ENCODE measurements around the gene PREX1. TPM values are rescaled to one million over a fixed set of nuclear protein-coding genes. Genes with fewer than 3 reads are reported as not detected.
"Not testable (repeated sequence)": the region's sequence is repeated elsewhere in the genome, so short reads cannot be mapped to it uniquely, and the experiment has no call there.

PREX1 gene
- total and polyA plus RNA-seq, 2 experiments from 2014 or later: 2.4 to 10.3 TPM

DNA sequence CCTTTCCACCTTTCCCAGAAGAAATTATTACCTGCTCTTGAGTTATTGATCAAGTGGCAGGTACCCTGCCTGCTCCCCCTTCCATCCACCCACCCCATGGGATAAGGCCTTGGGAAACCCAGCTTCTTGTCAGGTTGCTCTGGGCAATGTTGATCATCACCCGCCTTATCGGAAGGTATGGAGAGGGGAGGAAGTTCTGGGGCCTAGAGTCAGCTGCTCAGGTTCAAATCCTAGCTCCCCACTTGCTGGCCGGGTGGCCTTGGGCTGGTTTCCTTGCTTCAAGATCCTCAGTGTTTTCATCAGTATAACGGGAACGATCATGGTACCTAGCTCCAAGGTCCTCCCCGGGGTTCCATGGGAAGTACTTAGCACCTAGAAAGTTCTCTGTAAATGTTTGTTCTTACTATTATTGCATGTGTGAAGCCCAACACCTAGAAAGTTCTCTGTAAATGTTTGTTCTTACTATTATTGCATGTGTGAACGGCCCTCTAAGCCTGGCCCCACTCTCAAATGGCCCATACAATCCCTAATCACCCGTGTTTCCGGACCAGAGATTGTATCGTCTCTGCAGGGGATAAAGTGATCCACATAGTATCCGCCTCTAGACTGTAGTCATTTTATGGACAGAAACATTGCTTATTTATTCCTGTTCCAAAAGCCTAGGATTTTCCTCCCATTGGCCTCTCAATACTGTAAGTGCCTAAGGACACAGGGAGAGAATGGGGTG lies 1.1 kb upstream of the PREX1 start (continued):
- TF ChIP-seq, protein P1, sequence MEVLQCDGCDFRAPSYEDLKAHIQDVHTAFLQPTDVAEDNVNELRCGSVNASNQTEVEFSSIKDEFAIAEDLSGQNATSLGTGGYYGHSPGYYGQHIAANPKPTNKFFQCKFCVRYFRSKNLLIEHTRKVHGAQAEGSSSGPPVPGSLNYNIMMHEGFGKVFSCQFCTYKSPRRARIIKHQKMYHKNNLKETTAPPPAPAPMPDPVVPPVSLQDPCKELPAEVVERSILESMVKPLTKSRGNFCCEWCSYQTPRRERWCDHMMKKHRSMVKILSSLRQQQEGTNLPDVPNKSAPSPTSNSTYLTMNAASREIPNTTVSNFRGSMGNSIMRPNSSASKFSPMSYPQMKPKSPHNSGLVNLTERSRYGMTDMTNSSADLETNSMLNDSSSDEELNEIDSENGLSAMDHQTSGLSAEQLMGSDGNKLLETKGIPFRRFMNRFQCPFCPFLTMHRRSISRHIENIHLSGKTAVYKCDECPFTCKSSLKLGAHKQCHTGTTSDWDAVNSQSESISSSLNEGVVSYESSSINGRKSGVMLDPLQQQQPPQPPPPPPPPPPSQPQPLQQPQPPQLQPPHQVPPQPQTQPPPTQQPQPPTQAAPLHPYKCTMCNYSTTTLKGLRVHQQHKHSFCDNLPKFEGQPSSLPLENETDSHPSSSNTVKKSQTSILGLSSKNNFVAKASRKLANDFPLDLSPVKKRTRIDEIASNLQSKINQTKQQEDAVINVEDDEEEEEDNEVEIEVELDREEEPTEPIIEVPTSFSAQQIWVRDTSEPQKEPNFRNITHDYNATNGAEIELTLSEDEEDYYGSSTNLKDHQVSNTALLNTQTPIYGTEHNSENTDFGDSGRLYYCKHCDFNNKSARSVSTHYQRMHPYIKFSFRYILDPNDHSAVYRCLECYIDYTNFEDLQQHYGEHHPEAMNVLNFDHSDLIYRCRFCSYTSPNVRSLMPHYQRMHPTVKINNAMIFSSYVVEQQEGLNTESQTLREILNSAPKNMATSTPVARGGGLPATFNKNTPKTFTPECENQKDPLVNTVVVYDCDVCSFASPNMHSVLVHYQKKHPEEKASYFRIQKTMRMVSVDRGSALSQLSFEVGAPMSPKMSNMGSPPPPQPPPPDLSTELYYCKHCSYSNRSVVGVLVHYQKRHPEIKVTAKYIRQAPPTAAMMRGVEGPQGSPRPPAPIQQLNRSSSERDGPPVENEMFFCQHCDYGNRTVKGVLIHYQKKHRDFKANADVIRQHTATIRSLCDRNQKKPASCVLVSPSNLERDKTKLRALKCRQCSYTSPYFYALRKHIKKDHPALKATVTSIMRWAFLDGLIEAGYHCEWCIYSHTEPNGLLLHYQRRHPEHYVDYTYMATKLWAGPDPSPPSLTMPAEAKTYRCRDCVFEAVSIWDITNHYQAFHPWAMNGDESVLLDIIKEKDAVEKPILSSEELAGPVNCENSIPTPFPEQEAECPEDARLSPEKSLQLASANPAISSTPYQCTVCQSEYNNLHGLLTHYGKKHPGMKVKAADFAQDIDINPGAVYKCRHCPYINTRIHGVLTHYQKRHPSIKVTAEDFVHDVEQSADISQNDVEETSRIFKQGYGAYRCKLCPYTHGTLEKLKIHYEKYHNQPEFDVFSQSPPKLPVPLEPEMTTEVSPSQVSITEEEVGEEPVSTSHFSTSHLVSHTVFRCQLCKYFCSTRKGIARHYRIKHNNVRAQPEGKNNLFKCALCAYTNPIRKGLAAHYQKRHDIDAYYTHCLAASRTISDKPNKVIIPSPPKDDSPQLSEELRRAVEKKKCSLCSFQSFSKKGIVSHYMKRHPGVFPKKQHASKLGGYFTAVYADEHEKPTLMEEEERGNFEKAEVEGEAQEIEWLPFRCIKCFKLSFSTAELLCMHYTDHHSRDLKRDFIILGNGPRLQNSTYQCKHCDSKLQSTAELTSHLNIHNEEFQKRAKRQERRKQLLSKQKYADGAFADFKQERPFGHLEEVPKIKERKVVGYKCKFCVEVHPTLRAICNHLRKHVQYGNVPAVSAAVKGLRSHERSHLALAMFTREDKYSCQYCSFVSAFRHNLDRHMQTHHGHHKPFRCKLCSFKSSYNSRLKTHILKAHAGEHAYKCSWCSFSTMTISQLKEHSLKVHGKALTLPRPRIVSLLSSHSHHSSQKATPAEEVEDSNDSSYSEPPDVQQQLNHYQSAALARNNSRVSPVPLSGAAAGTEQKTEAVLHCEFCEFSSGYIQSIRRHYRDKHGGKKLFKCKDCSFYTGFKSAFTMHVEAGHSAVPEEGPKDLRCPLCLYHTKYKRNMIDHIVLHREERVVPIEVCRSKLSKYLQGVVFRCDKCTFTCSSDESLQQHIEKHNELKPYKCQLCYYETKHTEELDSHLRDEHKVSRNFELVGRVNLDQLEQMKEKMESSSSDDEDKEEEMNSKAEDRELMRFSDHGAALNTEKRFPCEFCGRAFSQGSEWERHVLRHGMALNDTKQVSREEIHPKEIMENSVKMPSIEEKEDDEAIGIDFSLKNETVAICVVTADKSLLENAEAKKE (CRISPR knock-in tag; IDR thresholded peaks at IDR 0.05): no peak
- TF ChIP-seq POLR2AphosphoS5 (IDR thresholded peaks at IDR 0.05; ENCODE audit: low read depth): no peak
- TF ChIP-seq, protein P2, sequence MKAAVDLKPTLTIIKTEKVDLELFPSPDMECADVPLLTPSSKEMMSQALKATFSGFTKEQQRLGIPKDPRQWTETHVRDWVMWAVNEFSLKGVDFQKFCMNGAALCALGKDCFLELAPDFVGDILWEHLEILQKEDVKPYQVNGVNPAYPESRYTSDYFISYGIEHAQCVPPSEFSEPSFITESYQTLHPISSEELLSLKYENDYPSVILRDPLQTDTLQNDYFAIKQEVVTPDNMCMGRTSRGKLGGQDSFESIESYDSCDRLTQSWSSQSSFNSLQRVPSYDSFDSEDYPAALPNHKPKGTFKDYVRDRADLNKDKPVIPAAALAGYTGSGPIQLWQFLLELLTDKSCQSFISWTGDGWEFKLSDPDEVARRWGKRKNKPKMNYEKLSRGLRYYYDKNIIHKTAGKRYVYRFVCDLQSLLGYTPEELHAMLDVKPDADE (IDR thresholded peaks at IDR 0.05): no peak
- no peak for TF ChIP-seq EZH2 (IDR thresholded peaks at IDR 0.05; ENCODE audit: low read depth, unreplicated experiment)
- no peak for TF ChIP-seq ZNF114 (CRISPR knock-in tag; IDR thresholded peaks at IDR 0.05)

DNA sequence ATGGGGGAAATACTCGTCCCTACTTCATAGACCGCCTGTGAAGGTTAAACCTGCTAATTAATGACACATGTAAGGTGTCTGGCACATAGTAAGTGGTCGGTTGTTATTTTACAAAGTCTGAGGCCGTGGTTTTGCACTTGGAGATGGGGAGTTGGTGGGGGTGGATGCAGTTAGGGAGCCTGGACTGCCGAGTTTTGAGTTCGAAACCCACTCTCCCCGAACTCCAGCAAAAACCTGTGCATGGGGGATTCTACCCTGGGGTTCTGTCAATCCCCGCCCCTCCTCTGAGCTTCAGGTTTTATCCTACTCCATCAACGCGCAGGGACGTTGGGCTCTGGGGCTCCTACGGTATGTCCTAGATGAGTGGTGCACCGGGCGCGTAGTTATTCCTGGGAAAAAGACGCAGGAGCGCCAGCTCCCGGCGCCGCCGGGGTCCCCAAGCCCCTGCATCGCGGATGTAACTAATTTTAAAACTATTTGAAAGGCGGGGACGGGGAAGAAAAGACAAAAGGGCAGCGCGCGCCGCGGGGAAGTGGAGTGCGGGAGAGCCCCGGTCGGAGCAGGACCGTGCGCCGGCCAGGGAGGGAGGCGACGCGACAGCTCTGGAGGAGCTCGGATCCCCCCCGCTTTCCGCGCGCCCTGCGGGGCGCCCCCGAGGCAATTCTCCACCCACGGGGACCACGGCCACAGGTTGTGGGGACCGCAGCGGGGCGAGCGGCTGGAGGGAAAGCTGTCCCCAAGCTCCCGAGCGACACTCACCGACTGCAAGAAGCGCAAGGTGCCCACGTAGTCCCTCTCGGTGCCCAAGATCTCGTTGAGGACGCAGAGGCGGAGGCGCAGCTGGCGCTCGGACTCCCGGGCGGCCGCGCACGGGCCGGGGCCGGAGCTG lies 672 bp downstream of the PREX1 start:
- Histone ChIP-seq H3K4me3 (peak overlapping the region; percentile 80), H2AFZ (peak overlapping the region; percentile 84; the same call in 1 of the 2 replicates), H3K9me2 (ENCODE audit: insufficient read depth) (no peaks in the 10 kb centered on the region), H3F3A (replicated peaks; ENCODE audit: low read depth) (peaks cover 8% of the 10 kb centered on the region), H4K20me1 (replicated peaks; ENCODE audit: insufficient read depth) (peaks cover 12% of the 10 kb centered on the region), H3K4me1 (ENCODE audit: insufficient read depth) (peaks cover 24% of the 10 kb centered on the region), H3K79me2 (replicated peaks; ENCODE audit: insufficient read depth) (no peaks in the 10 kb centered on the region), H3K27ac (ENCODE audit: low read depth) (no peak overlapping the region), H3K27me3 (ENCODE audit: insufficient read depth) (peaks cover 61% of the 10 kb centered on the region), H3K36me3 (ENCODE audit: insufficient read depth) (no peaks in the 10 kb centered on the region), H3K4me2 (peak overlapping the region; percentile 95)
- DNase-seq (ENCODE audit: low spot score): peak; percentile 71
- peaks cover 21% of the 10 kb centered on the region for H3K4me1 Mint-ChIP-seq
- peaks cover 47% of the 10 kb centered on the region for H3K27me3 Mint-ChIP-seq (ENCODE audit: insufficient read depth, low read depth, poor library complexity)
- H3K4me3 Mint-ChIP-seq: peak overlapping the region; percentile 88
- H3K9me3 Mint-ChIP-seq: no peaks in the 10 kb centered on the region
- TF ChIP-seq, protein P3, sequence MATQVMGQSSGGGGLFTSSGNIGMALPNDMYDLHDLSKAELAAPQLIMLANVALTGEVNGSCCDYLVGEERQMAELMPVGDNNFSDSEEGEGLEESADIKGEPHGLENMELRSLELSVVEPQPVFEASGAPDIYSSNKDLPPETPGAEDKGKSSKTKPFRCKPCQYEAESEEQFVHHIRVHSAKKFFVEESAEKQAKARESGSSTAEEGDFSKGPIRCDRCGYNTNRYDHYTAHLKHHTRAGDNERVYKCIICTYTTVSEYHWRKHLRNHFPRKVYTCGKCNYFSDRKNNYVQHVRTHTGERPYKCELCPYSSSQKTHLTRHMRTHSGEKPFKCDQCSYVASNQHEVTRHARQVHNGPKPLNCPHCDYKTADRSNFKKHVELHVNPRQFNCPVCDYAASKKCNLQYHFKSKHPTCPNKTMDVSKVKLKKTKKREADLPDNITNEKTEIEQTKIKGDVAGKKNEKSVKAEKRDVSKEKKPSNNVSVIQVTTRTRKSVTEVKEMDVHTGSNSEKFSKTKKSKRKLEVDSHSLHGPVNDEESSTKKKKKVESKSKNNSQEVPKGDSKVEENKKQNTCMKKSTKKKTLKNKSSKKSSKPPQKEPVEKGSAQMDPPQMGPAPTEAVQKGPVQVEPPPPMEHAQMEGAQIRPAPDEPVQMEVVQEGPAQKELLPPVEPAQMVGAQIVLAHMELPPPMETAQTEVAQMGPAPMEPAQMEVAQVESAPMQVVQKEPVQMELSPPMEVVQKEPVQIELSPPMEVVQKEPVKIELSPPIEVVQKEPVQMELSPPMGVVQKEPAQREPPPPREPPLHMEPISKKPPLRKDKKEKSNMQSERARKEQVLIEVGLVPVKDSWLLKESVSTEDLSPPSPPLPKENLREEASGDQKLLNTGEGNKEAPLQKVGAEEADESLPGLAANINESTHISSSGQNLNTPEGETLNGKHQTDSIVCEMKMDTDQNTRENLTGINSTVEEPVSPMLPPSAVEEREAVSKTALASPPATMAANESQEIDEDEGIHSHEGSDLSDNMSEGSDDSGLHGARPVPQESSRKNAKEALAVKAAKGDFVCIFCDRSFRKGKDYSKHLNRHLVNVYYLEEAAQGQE (IDR thresholded peaks at IDR 0.05; ENCODE audit: unreplicated experiment): no peak
- TF ChIP-seq EZH2 (IDR thresholded peaks at IDR 0.05; ENCODE audit: low read depth, unreplicated experiment): peak; percentile 59
- H3K27ac Mint-ChIP-seq: no peak overlapping the region
- ATAC-seq: peak; percentile 34
- no peaks in the 10 kb centered on the region; the same call in 2 of the 3 replicates for H3K36me3 Mint-ChIP-seq (ENCODE audit: low read depth)

DNA sequence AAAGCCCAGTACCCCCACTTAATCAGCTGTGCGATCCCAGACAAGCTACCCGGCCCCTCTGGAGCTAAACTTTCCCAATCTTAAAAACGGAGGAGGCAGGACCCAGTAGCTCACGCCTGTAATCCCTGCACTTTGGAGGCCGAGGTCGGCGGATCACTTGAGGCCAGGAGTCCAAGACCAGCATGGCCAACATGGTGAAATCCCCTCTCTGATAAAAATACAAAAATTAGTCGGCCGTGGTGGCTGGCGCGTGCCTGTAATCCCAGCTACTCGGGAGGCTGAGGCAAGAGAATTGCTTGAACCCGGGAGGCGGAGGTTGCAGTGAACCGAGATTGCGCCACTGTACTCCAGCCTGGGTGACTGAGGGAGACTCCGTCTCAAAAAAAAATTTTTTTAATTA lies 1.3 kb downstream of the PREX1 start:
- peak overlapping the region; percentile 95 for H3K4me2 ChIP-seq
- H3K36me3 ChIP-seq (ENCODE audit: insufficient read depth): not testable (repeated sequence)
- H3K27me3 Mint-ChIP-seq (ENCODE audit: insufficient read depth, low read depth, poor library complexity): peaks cover 43% of the 10 kb centered on the region

More for the DNA sequence above, 1.3 kb downstream of the PREX1 start:
- not testable (repeated sequence) for H3K27ac Mint-ChIP-seq; H2AFZ ChIP-seq; H3K9me3 Mint-ChIP-seq; H3K79me2 ChIP-seq (replicated peaks; ENCODE audit: insufficient read depth); H3K9me2 ChIP-seq (ENCODE audit: insufficient read depth); H3F3A ChIP-seq (replicated peaks; ENCODE audit: low read depth); DNase-seq (ENCODE audit: low spot score); H3K36me3 Mint-ChIP-seq (ENCODE audit: low read depth); H3K27ac ChIP-seq (ENCODE audit: low read depth)
- peaks cover 21% of the 10 kb centered on the region for H3K4me1 Mint-ChIP-seq
- Histone ChIP-seq H4K20me1 (replicated peaks; ENCODE audit: insufficient read depth) (peaks cover 14% of the 10 kb centered on the region), H3K4me3 (peak overlapping the region; percentile 80), H3K27me3 (ENCODE audit: insufficient read depth) (peaks cover 61% of the 10 kb centered on the region), H3K4me1 (ENCODE audit: insufficient read depth) (peaks cover 24% of the 10 kb centered on the region)
- peak overlapping the region; percentile 88 for H3K4me3 Mint-ChIP-seq
- ATAC-seq: peak; percentile 21
